ENCODE results near the gene PTPRN2.

Gene PTPRN2

DNA sequence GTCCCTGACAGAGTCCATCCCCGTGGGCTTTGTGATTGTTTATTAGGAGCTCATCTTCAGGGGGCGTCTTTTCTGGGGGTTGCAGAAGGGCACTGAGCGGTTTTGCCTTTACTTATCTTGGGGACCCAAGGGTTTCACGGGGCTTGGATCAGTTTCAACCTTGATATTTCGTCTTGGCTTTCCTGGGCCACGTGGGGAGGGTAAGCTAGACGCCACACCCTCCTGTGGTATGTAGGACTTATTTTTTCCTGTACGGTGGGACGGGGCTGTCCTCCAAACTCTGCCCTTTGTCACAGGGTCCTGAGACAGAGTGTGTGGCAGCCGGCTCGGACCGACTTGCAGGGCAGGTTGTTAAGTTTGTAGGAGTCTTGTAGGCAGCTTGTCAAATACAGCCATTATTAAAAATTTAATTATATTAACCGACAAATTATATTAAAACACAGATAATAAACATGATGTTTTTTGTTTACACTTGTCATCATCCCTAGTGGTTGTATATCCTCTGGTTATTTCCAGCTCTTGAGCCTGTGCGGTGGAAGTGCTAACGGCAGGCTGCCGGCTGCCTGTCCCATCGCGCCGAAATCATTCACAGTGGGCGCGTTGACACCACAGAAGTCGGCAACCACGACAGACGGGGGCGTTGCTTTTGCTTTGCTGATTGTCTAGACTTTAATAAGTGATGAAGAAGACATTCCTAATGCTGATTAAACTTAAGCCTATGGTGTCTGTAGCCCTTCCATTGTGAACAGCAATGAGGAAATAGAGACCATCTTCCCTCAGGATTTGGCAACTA lies 1057.7 kb downstream of the PTPRN2 start:
- TF ChIP-seq CTCF (IDR thresholded peaks at IDR 0.05; ENCODE audit: insufficient read depth, missing control alignments), result no peak
- DNase-seq (ENCODE audit: insufficient read length, low spot score) (no peak), FAIRE-seq (no peak)

GRCh38 chr7:157528785-157529341 lies 1058.8 kb downstream of the PTPRN2 start:
- no peak for TF ChIP-seq CTCF (IDR thresholded peaks at IDR 0.05; ENCODE audit: insufficient read depth, missing control alignments)
- DNase-seq (ENCODE audit: insufficient read length, low spot score) (no peak), FAIRE-seq (no peak)

DNA sequence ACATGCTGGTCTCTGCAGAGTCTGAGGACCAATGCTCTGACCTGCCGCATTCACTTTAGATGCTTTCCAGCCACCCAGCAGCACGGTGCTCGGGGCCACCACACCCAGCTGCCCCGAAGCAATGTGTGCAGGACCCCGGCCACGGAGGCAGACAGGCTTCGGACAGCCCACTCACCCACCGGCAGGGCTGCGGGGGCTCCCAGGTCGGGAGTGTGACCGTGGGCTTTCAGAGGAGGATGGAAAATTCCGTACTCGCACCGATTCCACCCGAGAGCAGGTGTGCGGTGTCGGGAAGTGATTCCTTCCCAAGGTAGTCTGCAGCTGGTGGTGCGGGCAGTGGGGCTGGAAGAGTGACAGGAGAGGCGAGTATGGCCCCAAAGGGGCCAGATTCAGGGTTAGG lies 1059.9 kb downstream of the PTPRN2 start:
- FAIRE-seq, result no peak
- no peak for TF ChIP-seq CTCF (IDR thresholded peaks at IDR 0.05; ENCODE audit: insufficient read depth, missing control alignments)
- DNase-seq (ENCODE audit: insufficient read length, low spot score), result no peak

DNA sequence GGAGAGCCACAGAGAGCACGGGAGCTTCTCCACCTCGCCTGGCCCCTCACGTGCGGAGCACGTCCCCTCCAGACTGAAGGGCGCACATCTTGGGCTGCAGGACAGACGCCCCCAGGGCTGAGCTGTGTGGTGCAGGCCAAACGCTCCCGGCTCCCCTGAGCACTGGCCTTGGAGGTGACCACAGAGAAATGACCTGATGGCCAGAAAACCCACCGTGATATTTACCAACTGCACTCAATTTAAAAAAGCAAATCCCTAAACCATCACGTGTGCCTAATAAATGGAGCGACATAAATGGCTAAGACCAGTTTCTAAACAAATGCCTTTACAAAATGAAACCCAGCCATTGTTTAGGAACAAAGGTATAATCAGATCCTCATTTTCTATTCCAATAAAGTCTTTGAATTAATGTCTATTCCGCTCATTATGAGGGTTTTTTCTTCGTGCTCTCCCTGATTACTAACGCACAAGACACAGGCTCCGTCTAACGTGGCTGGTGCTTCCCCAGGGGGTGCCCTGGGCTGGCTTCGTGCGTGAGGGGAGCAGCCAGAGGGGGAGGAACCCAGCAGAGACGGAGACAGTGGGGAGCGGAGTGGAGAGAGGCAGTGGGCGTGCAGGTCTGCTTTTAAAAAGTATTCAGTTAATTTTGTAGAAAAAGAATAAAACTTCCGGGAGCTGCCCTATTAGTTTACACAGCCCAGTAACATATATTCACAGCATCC lies 1060.5 kb downstream of the PTPRN2 start:
- DNase-seq (ENCODE audit: insufficient read length, low spot score) (no peak), FAIRE-seq (no peak)
- no peak for TF ChIP-seq CTCF (IDR thresholded peaks at IDR 0.05; ENCODE audit: insufficient read depth, missing control alignments)

- no peak for DNase-seq (ENCODE audit: insufficient read length, low spot score)
- no peak for FAIRE-seq
- TF ChIP-seq CTCF (IDR thresholded peaks at IDR 0.05; ENCODE audit: insufficient read depth, missing control alignments), result no peak
Observed at GRCh38 chr7:157526005-157526912, 1061.4 kb downstream of the PTPRN2 start.

DNA sequence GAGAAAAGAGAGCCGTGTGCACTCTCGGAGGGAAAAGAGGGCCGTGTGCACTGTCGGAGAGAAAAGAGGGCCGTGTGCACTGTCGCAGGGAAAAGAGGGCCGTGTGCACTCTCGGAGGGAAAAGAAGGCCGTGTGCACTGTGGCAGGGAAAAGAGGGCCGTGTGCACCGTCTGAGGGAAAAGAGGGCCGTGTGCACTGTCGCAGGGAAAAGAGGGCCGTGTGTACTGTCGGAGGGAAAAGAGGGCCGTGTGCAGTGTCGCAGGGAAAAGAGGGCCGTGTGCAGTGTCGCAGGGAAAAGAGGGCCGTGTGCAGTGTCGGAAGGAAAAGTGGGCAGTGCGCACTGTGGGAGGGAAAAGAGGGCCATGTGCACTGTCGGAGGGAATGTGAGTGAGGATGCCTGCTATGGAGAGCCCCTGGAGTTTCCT lies 1062.1 kb downstream of the PTPRN2 start:
- no peak for TF ChIP-seq CTCF (IDR thresholded peaks at IDR 0.05; ENCODE audit: insufficient read depth, missing control alignments)
- DNase-seq (ENCODE audit: insufficient read length, low spot score), result no peak
- FAIRE-seq, result no peak
